Neural cell (in vitro differentiated cells): Measurements from ENCODE around the gene MSI1. TPM values are rescaled to one million over a fixed set of nuclear protein-coding genes. Genes with fewer than 3 reads are reported as not detected.

Source experiments
- H2AFZ ChIP-seq: fragments of 200-600, 300-800 bp; sonication (generic), shearing (Covaris generic); 2 replicates; pipeline ENCODE4 v1.6.0; 2014; ENCODE audit warnings: low read depth, mild to moderate bottlenecking, antibody characterized with exemption, low read length, moderate library complexity
- H3F3A ChIP-seq: fragments of 200-600 bp; shearing (Covaris generic); 2 replicates; pipeline ENCODE4 v1.6.1; 2016; ENCODE audit warnings: mild to moderate bottlenecking, moderate library complexity, mixed read lengths, antibody characterized with exemption, low read length; ENCODE audit not compliant: insufficient read depth, poor library complexity, severe bottlenecking
- H3K27ac ChIP-seq: fragments of 200-600, 300-800 bp; sonication (generic), shearing (Covaris generic); 2 replicates; pipeline ENCODE4 v1.5.1; 2014; ENCODE audit warnings: mild to moderate bottlenecking, low read length, moderate library complexity
- H3K27me3 ChIP-seq: fragments of 300-800, 200-600 bp; sonication (generic), shearing (Covaris generic); 2 replicates; pipeline ENCODE4 v1.6.0; 2014; ENCODE audit warnings: mild to moderate bottlenecking, low read depth, low read length, moderate library complexity; ENCODE audit not compliant: insufficient read depth
- H3K36me3 ChIP-seq: fragments of 300-800, 200-600 bp; sonication (generic), shearing (Covaris generic); 2 replicates; pipeline ENCODE4 v1.5.1; 2014; ENCODE audit warnings: mild to moderate bottlenecking, antibody characterized with exemption, low read length, moderate library complexity; ENCODE audit not compliant: insufficient read depth
- H3K4me2 ChIP-seq: fragments of 300-800, 200-600 bp; sonication (generic), shearing (Covaris generic); 2 replicates; pipeline ENCODE4 v1.6.0; 2014; ENCODE audit warnings: mild to moderate bottlenecking, low read length
- H3K4me3 ChIP-seq: fragments of 300-800, 200-600 bp; sonication (generic), shearing (Covaris generic); 2 replicates; pipeline ENCODE4 v1.5.1; 2014; ENCODE audit warnings: mild to moderate bottlenecking, low read length, moderate library complexity
- H3K79me2 ChIP-seq: fragments of 200-600 bp; shearing (Covaris generic); replicated peaks from 2 replicates; pipeline ENCODE4 v1.6.0; 2014; ENCODE audit warnings: mild to moderate bottlenecking, low read length, moderate library complexity; ENCODE audit not compliant: insufficient read depth
- H3K9ac ChIP-seq: fragments of 300-800, 200-600 bp; sonication (generic), shearing (Covaris generic); 2 replicates; pipeline ENCODE4 v1.6.1; 2016; ENCODE audit warnings: mild to moderate bottlenecking, low read length, mixed read lengths
- H3K9me2 ChIP-seq: fragments of 200-600 bp; shearing (Covaris generic); 2 replicates; pipeline ENCODE4 v1.6.1; 2016; ENCODE audit warnings: mild to moderate bottlenecking, low read length, mixed read lengths; ENCODE audit not compliant: insufficient read depth
- H3K9me3 ChIP-seq: fragments of 200-600, 300-800 bp; sonication (generic), shearing (Covaris generic); 2 replicates; pipeline ENCODE4 v1.6.1; 2016; ENCODE audit warnings: mild to moderate bottlenecking, mixed run types, low read length, moderate library complexity, mixed read lengths
- H4K20me1 ChIP-seq: fragments of 200-600 bp; shearing (Covaris generic); 2 replicates; pipeline ENCODE4 v1.6.1; 2016; ENCODE audit warnings: mild to moderate bottlenecking, mixed run types; ENCODE audit not compliant: insufficient read depth
- EP300 ChIP-seq: fragments of 450-650 bp; conservative IDR thresholded peaks from 2 replicates; pipeline ENCODE4 v1.6.1; 2014; ENCODE audit warnings: antibody characterized with exemption, mild to moderate bottlenecking, moderate library complexity; ENCODE audit not compliant: poor library complexity, severe bottlenecking
- EZH2 ChIP-seq: fragments of 200-600, 300-800 bp; shearing (Covaris generic), sonication (generic); IDR thresholded peaks from 2 replicates; pipeline ENCODE4 v1.6.1; 2014; ENCODE audit warnings: antibody characterized with exemption, low read length, borderline replicate concordance, mild to moderate bottlenecking; ENCODE audit not compliant: insufficient read depth, poor library complexity, severe bottlenecking
- MXI1 ChIP-seq: fragments of 450-650 bp; conservative IDR thresholded peaks from 2 replicates; pipeline ENCODE4 v1.6.1; 2014; ENCODE audit warnings: antibody characterized with exemption, mild to moderate bottlenecking; ENCODE audit not compliant: poor library complexity, severe bottlenecking
- POLR2AphosphoS5 ChIP-seq: IDR thresholded peaks from 2 replicates; pipeline ENCODE4 v1.6.1; 2012
- RAD21 ChIP-seq: fragments of 450-650 bp; conservative IDR thresholded peaks from 2 replicates; pipeline ENCODE4 v1.6.1; 2014; ENCODE audit warnings: antibody characterized with exemption, mild to moderate bottlenecking, moderate library complexity
- SMC3 ChIP-seq: fragments of 450-650 bp; conservative IDR thresholded peaks from 2 replicates; pipeline ENCODE4 v1.6.1; 2014; ENCODE audit warnings: antibody characterized with exemption, mild to moderate bottlenecking, moderate library complexity; ENCODE audit not compliant: poor library complexity
- TAF1 ChIP-seq: IDR thresholded peaks from 2 replicates; pipeline ENCODE4 v1.6.1; 2012; ENCODE audit warnings: low read depth
- polyA plus RNA-seq: library from polyadenylated mRNA; depleted of rRNA; stranded (reverse); fragments of >200 nt; gene quantifications from 2 replicates; pipeline ENCODE4 v1.2.3, GENCODE V29; 2014
- TF ChIP-seq, protein P1 (sequence below): fragments of 450-650 bp; IDR thresholded peaks from 2 replicates; pipeline ENCODE4 v1.5.1; 2014; ENCODE audit warnings: antibody characterized with exemption, mild to moderate bottlenecking, moderate library complexity; ENCODE audit not compliant: poor library complexity, severe bottlenecking
- TF ChIP-seq, protein P2 (sequence below): IDR thresholded peaks from 2 replicates; pipeline ENCODE4 v1.6.1; 2012; ENCODE audit warnings: borderline replicate concordance

Gene MSI1
- polyA plus RNA-seq, 1 donor from 2014 or later, result 7.5 TPM

DNA sequence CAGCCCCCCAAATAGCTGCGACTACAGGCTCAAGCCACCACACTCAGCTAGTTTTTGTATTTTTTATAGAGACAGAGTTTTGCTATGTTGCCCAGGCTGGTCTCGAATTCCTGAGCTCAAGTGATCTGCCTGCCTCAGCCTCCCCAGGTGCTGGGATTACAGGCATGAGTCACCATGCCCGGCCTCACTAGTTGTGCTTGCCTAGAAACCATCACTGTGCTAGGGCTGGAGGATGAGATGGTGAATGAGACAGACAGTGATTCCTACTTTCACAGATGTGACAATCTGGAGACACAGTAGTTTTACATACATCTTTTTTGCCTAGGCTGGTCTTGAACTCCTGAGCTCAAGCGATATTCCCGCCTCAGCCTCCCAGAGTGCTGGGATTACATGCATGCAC, 7.5 kb upstream of the MSI1 start:
- Histone ChIP-seq H3F3A (no peaks in the 10 kb centered on the region), H3K79me2 (no peaks in the 10 kb centered on the region), H3K4me3 (no peak overlapping the region), H3K4me2 (no peak overlapping the region), H3K36me3 (no peaks in the 10 kb centered on the region), H3K9me3 (no peaks in the 10 kb centered on the region), H4K20me1 (no peaks in the 10 kb centered on the region), H3K27me3 (no peaks in the 10 kb centered on the region), H3K27ac (no peak overlapping the region), H3K9me2 (no peaks in the 10 kb centered on the region), H2AFZ (no peak overlapping the region), H3K9ac (no peak overlapping the region)
- TF ChIP-seq, protein P1, sequence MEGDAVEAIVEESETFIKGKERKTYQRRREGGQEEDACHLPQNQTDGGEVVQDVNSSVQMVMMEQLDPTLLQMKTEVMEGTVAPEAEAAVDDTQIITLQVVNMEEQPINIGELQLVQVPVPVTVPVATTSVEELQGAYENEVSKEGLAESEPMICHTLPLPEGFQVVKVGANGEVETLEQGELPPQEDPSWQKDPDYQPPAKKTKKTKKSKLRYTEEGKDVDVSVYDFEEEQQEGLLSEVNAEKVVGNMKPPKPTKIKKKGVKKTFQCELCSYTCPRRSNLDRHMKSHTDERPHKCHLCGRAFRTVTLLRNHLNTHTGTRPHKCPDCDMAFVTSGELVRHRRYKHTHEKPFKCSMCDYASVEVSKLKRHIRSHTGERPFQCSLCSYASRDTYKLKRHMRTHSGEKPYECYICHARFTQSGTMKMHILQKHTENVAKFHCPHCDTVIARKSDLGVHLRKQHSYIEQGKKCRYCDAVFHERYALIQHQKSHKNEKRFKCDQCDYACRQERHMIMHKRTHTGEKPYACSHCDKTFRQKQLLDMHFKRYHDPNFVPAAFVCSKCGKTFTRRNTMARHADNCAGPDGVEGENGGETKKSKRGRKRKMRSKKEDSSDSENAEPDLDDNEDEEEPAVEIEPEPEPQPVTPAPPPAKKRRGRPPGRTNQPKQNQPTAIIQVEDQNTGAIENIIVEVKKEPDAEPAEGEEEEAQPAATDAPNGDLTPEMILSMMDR, result no peak
- TF ChIP-seq EZH2 (no peak), MXI1 (no peak), POLR2AphosphoS5 (no peak), EP300 (no peak), TAF1 (no peak), RAD21 (no peak)
- TF ChIP-seq, protein P2, sequence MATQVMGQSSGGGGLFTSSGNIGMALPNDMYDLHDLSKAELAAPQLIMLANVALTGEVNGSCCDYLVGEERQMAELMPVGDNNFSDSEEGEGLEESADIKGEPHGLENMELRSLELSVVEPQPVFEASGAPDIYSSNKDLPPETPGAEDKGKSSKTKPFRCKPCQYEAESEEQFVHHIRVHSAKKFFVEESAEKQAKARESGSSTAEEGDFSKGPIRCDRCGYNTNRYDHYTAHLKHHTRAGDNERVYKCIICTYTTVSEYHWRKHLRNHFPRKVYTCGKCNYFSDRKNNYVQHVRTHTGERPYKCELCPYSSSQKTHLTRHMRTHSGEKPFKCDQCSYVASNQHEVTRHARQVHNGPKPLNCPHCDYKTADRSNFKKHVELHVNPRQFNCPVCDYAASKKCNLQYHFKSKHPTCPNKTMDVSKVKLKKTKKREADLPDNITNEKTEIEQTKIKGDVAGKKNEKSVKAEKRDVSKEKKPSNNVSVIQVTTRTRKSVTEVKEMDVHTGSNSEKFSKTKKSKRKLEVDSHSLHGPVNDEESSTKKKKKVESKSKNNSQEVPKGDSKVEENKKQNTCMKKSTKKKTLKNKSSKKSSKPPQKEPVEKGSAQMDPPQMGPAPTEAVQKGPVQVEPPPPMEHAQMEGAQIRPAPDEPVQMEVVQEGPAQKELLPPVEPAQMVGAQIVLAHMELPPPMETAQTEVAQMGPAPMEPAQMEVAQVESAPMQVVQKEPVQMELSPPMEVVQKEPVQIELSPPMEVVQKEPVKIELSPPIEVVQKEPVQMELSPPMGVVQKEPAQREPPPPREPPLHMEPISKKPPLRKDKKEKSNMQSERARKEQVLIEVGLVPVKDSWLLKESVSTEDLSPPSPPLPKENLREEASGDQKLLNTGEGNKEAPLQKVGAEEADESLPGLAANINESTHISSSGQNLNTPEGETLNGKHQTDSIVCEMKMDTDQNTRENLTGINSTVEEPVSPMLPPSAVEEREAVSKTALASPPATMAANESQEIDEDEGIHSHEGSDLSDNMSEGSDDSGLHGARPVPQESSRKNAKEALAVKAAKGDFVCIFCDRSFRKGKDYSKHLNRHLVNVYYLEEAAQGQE, result no peak

DNA sequence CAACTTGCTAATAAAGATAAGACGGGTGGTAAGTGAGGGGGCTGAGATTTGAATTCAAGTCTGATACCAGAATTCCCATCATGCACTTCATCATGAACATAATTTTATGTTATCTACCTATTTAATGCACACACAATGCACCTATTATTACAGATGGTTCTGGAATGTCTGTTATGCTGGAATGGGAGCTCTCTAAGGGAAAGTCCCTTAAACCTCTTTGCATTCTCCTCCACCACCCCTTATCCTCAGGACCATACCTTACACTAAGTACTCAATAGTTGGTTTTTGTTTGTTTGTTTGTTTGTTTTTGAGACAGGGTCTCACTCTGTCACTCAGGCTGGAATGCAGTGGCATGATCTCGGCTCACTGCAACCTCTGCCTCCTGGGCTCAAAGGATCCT, 7.0 kb upstream of the MSI1 start:
- Histone ChIP-seq H3K27me3 (no peaks in the 10 kb centered on the region), H3K9me3 (no peaks in the 10 kb centered on the region), H3K4me3 (no peak overlapping the region), H3K9ac (no peak overlapping the region), H3K27ac (no peak overlapping the region), H3K79me2 (no peaks in the 10 kb centered on the region), H3K36me3 (no peaks in the 10 kb centered on the region), H4K20me1 (no peaks in the 10 kb centered on the region), H2AFZ (no peak overlapping the region), H3K4me2 (no peak overlapping the region), H3K9me2 (no peaks in the 10 kb centered on the region), H3F3A (no peaks in the 10 kb centered on the region)
- no peak for TF ChIP-seq RAD21
- TF ChIP-seq POLR2AphosphoS5, result no peak
- no peak for TF ChIP-seq SMC3
- TF ChIP-seq EZH2, result no peak
- TF ChIP-seq MXI1, result no peak
- TF ChIP-seq, protein P2, result no peak
